Measurements from ENCODE around the gene KEAP1.
"Not testable (repeated sequence)": the region's sequence is repeated elsewhere in the genome, so short reads cannot be mapped to it uniquely, and the experiment has no call there.

The KEAP1 gene

DNA sequence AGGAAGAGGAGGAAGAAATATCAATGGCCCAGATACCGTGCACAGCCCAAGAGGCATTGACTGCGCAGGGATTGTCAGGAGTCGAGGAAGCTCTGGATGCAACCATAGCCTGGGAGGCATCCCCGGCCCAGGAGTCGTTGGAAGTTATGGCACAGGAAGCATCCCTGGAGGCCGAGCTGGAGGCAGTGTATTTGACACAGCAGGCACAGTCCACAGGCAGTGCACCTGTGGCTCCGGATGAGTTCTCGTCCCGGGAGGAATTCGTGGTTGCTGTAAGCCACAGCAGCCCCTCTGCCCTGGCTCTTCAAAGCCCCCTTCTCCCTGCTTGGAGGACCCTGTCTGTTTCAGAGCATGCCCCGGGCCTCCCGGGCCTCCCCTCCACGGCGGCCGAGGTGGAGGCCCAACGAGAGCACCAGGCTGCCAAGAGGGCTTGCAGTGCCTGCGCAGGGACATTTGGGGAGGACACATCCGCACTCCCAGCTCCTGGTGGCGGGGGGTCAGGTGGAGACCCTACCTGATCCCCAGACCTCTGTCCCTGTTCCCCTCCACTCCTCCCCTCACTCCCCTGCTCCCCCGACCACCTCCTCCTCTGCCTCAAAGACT, 36.0 kb downstream of the KEAP1 start:
- no peak overlapping the region for H3K4me3 ChIP-seq (replicated peaks; ENCODE audit: insufficient read depth, low read length)
- TF ChIP-seq GABPA (IDR thresholded peaks at IDR 0.05; ENCODE audit: low read depth), result no peak
- TF ChIP-seq, protein P1, sequence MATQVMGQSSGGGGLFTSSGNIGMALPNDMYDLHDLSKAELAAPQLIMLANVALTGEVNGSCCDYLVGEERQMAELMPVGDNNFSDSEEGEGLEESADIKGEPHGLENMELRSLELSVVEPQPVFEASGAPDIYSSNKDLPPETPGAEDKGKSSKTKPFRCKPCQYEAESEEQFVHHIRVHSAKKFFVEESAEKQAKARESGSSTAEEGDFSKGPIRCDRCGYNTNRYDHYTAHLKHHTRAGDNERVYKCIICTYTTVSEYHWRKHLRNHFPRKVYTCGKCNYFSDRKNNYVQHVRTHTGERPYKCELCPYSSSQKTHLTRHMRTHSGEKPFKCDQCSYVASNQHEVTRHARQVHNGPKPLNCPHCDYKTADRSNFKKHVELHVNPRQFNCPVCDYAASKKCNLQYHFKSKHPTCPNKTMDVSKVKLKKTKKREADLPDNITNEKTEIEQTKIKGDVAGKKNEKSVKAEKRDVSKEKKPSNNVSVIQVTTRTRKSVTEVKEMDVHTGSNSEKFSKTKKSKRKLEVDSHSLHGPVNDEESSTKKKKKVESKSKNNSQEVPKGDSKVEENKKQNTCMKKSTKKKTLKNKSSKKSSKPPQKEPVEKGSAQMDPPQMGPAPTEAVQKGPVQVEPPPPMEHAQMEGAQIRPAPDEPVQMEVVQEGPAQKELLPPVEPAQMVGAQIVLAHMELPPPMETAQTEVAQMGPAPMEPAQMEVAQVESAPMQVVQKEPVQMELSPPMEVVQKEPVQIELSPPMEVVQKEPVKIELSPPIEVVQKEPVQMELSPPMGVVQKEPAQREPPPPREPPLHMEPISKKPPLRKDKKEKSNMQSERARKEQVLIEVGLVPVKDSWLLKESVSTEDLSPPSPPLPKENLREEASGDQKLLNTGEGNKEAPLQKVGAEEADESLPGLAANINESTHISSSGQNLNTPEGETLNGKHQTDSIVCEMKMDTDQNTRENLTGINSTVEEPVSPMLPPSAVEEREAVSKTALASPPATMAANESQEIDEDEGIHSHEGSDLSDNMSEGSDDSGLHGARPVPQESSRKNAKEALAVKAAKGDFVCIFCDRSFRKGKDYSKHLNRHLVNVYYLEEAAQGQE (IDR thresholded peaks at IDR 0.05; ENCODE audit: insufficient replicate concordance, low read depth), result no peak
- TF ChIP-seq, protein P2, sequence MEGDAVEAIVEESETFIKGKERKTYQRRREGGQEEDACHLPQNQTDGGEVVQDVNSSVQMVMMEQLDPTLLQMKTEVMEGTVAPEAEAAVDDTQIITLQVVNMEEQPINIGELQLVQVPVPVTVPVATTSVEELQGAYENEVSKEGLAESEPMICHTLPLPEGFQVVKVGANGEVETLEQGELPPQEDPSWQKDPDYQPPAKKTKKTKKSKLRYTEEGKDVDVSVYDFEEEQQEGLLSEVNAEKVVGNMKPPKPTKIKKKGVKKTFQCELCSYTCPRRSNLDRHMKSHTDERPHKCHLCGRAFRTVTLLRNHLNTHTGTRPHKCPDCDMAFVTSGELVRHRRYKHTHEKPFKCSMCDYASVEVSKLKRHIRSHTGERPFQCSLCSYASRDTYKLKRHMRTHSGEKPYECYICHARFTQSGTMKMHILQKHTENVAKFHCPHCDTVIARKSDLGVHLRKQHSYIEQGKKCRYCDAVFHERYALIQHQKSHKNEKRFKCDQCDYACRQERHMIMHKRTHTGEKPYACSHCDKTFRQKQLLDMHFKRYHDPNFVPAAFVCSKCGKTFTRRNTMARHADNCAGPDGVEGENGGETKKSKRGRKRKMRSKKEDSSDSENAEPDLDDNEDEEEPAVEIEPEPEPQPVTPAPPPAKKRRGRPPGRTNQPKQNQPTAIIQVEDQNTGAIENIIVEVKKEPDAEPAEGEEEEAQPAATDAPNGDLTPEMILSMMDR (IDR thresholded peaks at IDR 0.05; ENCODE audit: insufficient read depth, low read length), result no peak
- TF ChIP-seq SPI1 (IDR thresholded peaks at IDR 0.05; ENCODE audit: borderline replicate concordance, low read depth), result no peak
- no peak for TF ChIP-seq POLR2AphosphoS5 (IDR thresholded peaks at IDR 0.05; ENCODE audit: low read depth)
- no peak for DNase-seq (ENCODE audit: low read depth in 1 of 2, low spot score in 1 of 2)
- H3K27ac ChIP-seq (replicated peaks), result no peak overlapping the region
- no peaks in the 10 kb centered on the region for H3K27me3 ChIP-seq (ENCODE audit: insufficient read depth, poor library complexity, severe bottlenecking)

DNA sequence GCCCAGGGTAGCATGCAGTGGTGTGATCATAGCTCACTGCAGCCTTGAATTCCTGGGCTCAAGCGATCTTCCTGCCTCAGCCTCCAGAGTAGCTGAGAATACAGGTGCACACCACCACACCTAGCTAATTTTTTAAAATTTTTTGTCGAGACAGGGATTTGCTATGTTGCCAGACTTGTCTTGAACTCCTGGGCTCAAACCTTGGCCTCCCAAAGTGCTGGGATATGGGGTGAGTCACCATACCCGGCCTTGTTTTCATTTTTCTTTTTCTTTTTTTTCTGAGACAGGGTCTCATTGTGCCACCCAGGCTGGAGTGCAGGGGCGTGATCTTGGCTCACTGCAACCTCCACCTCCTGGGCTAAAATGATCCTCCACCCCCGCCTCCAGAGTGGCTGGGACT, 38.7 kb downstream of the KEAP1 start:
- no peak overlapping the region for H3K27ac ChIP-seq (replicated peaks)
- H3K27me3 ChIP-seq (ENCODE audit: insufficient read depth, poor library complexity, severe bottlenecking), result no peaks in the 10 kb centered on the region
- DNase-seq (ENCODE audit: low read depth in 1 of 2, low spot score in 1 of 2), result no peak
- no peak overlapping the region for H3K4me3 ChIP-seq (replicated peaks; ENCODE audit: insufficient read depth, low read length)
- TF ChIP-seq, protein P1 (IDR thresholded peaks at IDR 0.05; ENCODE audit: insufficient replicate concordance, low read depth), result no peak
- TF ChIP-seq SPI1 (IDR thresholded peaks at IDR 0.05; ENCODE audit: borderline replicate concordance, low read depth) (no peak), POLR2AphosphoS5 (IDR thresholded peaks at IDR 0.05; ENCODE audit: low read depth) (no peak), GABPA (IDR thresholded peaks at IDR 0.05; ENCODE audit: low read depth) (no peak)
- TF ChIP-seq, protein P2 (IDR thresholded peaks at IDR 0.05; ENCODE audit: insufficient read depth, low read length), result no peak

DNA sequence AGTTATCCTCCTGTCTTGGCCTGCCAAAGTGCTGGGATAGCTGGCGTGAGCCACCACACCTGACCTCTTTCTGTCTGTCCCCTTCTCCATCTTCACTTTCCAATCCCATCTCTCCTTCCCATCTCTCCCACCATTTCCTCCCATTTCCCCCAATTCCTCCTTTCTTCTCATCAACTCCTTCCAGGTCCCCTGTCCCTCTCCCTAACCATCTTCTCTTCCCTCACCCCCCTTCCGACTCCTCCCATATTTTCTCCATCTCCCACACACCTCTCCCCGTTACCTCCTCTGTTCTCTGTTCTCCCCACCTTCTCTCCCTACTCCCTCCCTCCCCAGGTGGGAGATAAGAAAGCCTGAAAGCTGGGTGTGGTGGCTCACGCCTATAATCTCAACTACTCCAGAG, 40.6 kb downstream of the KEAP1 start:
- Histone ChIP-seq H3K27me3 (ENCODE audit: insufficient read depth, poor library complexity, severe bottlenecking) (no peaks in the 10 kb centered on the region), H3K4me3 (replicated peaks; ENCODE audit: insufficient read depth, low read length) (no peak overlapping the region), H3K27ac (replicated peaks) (no peak overlapping the region)
- TF ChIP-seq, protein P1 (IDR thresholded peaks at IDR 0.05; ENCODE audit: insufficient replicate concordance, low read depth), result no peak
- TF ChIP-seq POLR2AphosphoS5 (IDR thresholded peaks at IDR 0.05; ENCODE audit: low read depth) (no peak), SPI1 (IDR thresholded peaks at IDR 0.05; ENCODE audit: borderline replicate concordance, low read depth) (no peak), GABPA (IDR thresholded peaks at IDR 0.05; ENCODE audit: low read depth) (no peak)
- TF ChIP-seq, protein P2 (IDR thresholded peaks at IDR 0.05; ENCODE audit: insufficient read depth, low read length), result no peak
- no peak for DNase-seq (ENCODE audit: low read depth in 1 of 2, low spot score in 1 of 2)

DNA sequence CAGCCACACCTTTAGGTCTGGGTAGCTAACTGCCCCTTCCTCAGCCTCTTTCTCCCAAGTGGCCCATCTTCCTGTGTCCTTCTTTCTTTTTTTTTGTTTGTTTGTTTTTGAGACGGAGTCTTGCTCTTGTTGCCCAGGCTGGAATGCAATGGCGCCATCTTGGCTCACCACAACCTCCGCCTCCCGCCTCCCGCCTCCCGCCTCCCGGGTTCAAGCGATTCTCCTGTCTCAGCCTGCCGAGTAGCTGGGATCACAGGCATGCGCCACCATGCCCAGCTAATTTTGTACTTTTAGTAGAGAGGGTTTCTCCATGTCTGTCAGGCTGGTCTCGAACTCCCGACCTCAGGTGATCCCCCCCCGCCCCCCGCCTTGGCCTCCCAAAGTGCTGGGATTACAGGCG, 41.1 kb downstream of the KEAP1 start:
- H3K27ac ChIP-seq (replicated peaks); H3K27me3 ChIP-seq (ENCODE audit: insufficient read depth, poor library complexity, severe bottlenecking); H3K4me3 ChIP-seq (replicated peaks; ENCODE audit: insufficient read depth, low read length); DNase-seq (ENCODE audit: low read depth in 1 of 2, low spot score in 1 of 2): not testable (repeated sequence)

All from HL-60 (cell line).